Sigmoid colon (tissue), 7 donors: ENCODE results near the gene GPR26. TPM values are rescaled to one million over a fixed set of nuclear protein-coding genes. Genes with fewer than 3 reads are reported as not detected.

ENCODE experiments used
- DNase-seq: peaks from one replicate; pipeline ENCODE4 v3.0.0-alpha.2; 2019
- H3K27ac ChIP-seq, 4 donors: fragments of 200-600 bp; sonication (generic); one replicate each; pipeline ENCODE4 v1.5.1; 2016 to 2019; ENCODE audit warnings: mild to moderate bottlenecking in 1 of 4
- H3K27me3 ChIP-seq, 3 donors: fragments of 200-600 bp; sonication (generic); one replicate each; pipeline ENCODE4 v1.5.1; 2019; ENCODE audit warnings: mild to moderate bottlenecking in 1 of 3
- H3K36me3 ChIP-seq, 4 donors: fragments of 200-600 bp; sonication (generic); one replicate each; pipeline ENCODE4 v1.5.1; 2016 to 2019
- H3K4me1 ChIP-seq, 4 donors: fragments of 200-600 bp; sonication (generic); one replicate each; pipeline ENCODE4 v1.5.1; 2017 to 2019
- H3K4me3 ChIP-seq, 4 donors: fragments of 200-600 bp; sonication (generic); one replicate each; pipeline ENCODE4 v1.5.1; 2017 to 2019; ENCODE audit warnings: mild to moderate bottlenecking in 2 of 4, moderate library complexity in 1 of 4
- H3K9me3 ChIP-seq, 4 donors: fragments of 200-600 bp in 3 of 4; sonication (generic) in 3 of 4; one replicate each; pipeline versions ENCODE4 v1.5.1 to v1.6.1; 2013 to 2019
- CTCF ChIP-seq, 4 experiments: fragments of 450-650 bp in 3 of 4; fragments of 200-600 bp in 1 of 4; IDR thresholded peaks; one replicate each; pipeline ENCODE4 v1.5.1; 2016 to 2019; ENCODE audit warnings: antibody characterized with exemption in 4 of 4, mild to moderate bottlenecking in 3 of 4, moderate library complexity in 2 of 4
- EP300 ChIP-seq, 4 donors: sonication (generic); formaldehyde crosslinking; IDR thresholded peaks; one replicate each; pipeline ENCODE4 v1.6.1; 2017; ENCODE audit warnings: antibody characterized with exemption in 4 of 4
- POLR2A ChIP-seq, 2 donors: fragments of 450-650 bp; IDR thresholded peaks; one replicate each; pipeline ENCODE4 v1.6.1; 2016; ENCODE audit warnings: antibody characterized with exemption in 2 of 2, mild to moderate bottlenecking in 2 of 2, moderate library complexity in 2 of 2
- POLR2AphosphoS5 ChIP-seq, 4 donors: sonication (generic); formaldehyde crosslinking; IDR thresholded peaks; one replicate each; pipeline ENCODE4 v1.6.1; 2017; ENCODE audit warnings: antibody characterized with exemption in 4 of 4
- WGBS, 2 donors: extraction: QIAGEN DNeasy Blood & Tissue Kit; methylation state at CpG; one replicate each; pipeline ENCODE4 v1.1.7; 2013; 5-methylcytosine and 5-hydroxymethylcytosine counted together
- intact Hi-C: fragments of 100-400 bp; cut with DNase I; formaldehyde crosslinking; loops from one replicate; pipeline ENCODE4 v1.15.1; 2023
- polyA plus RNA-seq, 3 donors: library from polyadenylated mRNA; stranded (reverse); fragments of 200-250 nt; gene quantifications; one replicate each; pipeline ENCODE4 v1.2.3, GENCODE V29; 2013
- total RNA-seq, 4 donors: library from RNA; depleted of rRNA; stranded (reverse); fragments of >200 nt; gene quantifications; one replicate each; pipeline ENCODE4 v1.1.0, GENCODE V29; 2016
- donor health status: healthy with polysubstance abuse.
- donor health status: Bipolar disorder and iron deficiency.
- donor health status: healthy.

Gene GPR26
- total and polyA plus RNA-seq, 7 donors = not detected

GRCh38 chr10:123633636-123634035 is 32.5 kb upstream of the GPR26 start:
- H3K9me3 ChIP-seq = peaks cover 0 to 2% (median 0%) of the 10 kb centered on the region in 4 donors
- TF ChIP-seq CTCF (IDR thresholded peaks at IDR 0.05) (no peak), POLR2AphosphoS5 (IDR thresholded peaks at IDR 0.05) (no peak), EP300 (IDR thresholded peaks at IDR 0.05) (no peak), POLR2A (IDR thresholded peaks at IDR 0.05) (no peak)
- no peaks in the 10 kb centered on the region for H3K27me3 ChIP-seq
- no peak for DNase-seq
- WGBS, 2 donors = 67 to 76% methylated on average over 5 of the region's 5 CpGs
- H3K4me3 ChIP-seq = no peak overlapping the region
- H3K4me1 ChIP-seq = no peaks in the 10 kb centered on the region
- no peak overlapping the region for H3K27ac ChIP-seq
- no peaks in the 10 kb centered on the region for H3K36me3 ChIP-seq
- intact Hi-C loops = no loop called here

- Histone ChIP-seq H3K27ac (no peak overlapping the region), H3K4me3 (no peak overlapping the region), H3K9me3 (no peaks in the 10 kb centered on the region), H3K27me3 (no peaks in the 10 kb centered on the region), H3K4me1 (no peaks in the 10 kb centered on the region), H3K36me3 (no peaks in the 10 kb centered on the region)
- TF ChIP-seq POLR2A (IDR thresholded peaks at IDR 0.05) (no peak), CTCF (IDR thresholded peaks at IDR 0.05) (no peak), POLR2AphosphoS5 (IDR thresholded peaks at IDR 0.05) (no peak), EP300 (IDR thresholded peaks at IDR 0.05) (no peak)
- intact Hi-C loops = no loop called here
- 88 to 95% methylated on average over 6 of the region's 6 CpGs for WGBS, 2 donors
- DNase-seq = no peak
These were observed 31.9 kb upstream of the GPR26 start for GRCh38 chr10:123634221-123634620.

- H3K27ac ChIP-seq = no peak overlapping the region
- H3K4me1 ChIP-seq = peaks cover 0 to 6% (median 4%) of the 10 kb centered on the region in 4 donors
- no peak for DNase-seq
- no peaks in the 10 kb centered on the region for H3K9me3 ChIP-seq
- H3K4me3 ChIP-seq = no peak overlapping the region
- H3K27me3 ChIP-seq = no peaks in the 10 kb centered on the region
- TF ChIP-seq POLR2AphosphoS5 (IDR thresholded peaks at IDR 0.05) = no peak
- TF ChIP-seq POLR2A (IDR thresholded peaks at IDR 0.05) = no peak
- no peak for TF ChIP-seq EP300 (IDR thresholded peaks at IDR 0.05)
- TF ChIP-seq CTCF (IDR thresholded peaks at IDR 0.05) = no peak
- WGBS, 2 donors = 85 to 88% methylated on average over 5 of the region's 5 CpGs
- intact Hi-C loops = no loop called here
- no peaks in the 10 kb centered on the region for H3K36me3 ChIP-seq
These were observed 31.0 kb upstream of the GPR26 start for GRCh38 chr10:123635131-123635530.

GRCh38 chr10:123635745-123636144 is 30.4 kb upstream of the GPR26 start:
- no peak for DNase-seq
- 39 to 43% methylated on average over 2 of the region's 2 CpGs for WGBS, 2 donors
- H3K27ac ChIP-seq = no peak overlapping the region
- H3K4me3 ChIP-seq = no peak overlapping the region
- TF ChIP-seq CTCF (IDR thresholded peaks at IDR 0.05) (no peak), EP300 (IDR thresholded peaks at IDR 0.05) (no peak), POLR2A (IDR thresholded peaks at IDR 0.05) (no peak), POLR2AphosphoS5 (IDR thresholded peaks at IDR 0.05) (no peak)
- no peaks in the 10 kb centered on the region for H3K36me3 ChIP-seq
- H3K4me1 ChIP-seq = peaks cover 0 to 12% (median 8%) of the 10 kb centered on the region in 4 donors
- no peaks in the 10 kb centered on the region for H3K9me3 ChIP-seq
- H3K27me3 ChIP-seq = no peaks in the 10 kb centered on the region
- intact Hi-C loops = no loop called here
